ENCODE results near the gene HSBP1. TPM values are rescaled to one million over a fixed set of nuclear protein-coding genes. Genes with fewer than 3 reads are reported as not detected.

The HSBP1 gene
- total and polyA plus RNA-seq, 3 donors from 2014 or later: 42.9 to 278 (median 43.7) TPM

GRCh38 chr16:83776944-83777343, 30.8 kb upstream of the HSBP1 start:
- H3K9me3 ChIP-seq: no peaks in the 10 kb centered on the region
- H3K27me3 ChIP-seq: no peaks in the 10 kb centered on the region
- no peaks in the 10 kb centered on the region for H3K36me3 ChIP-seq (ENCODE audit: low read depth, missing control alignments)
- no peak overlapping the region for H3K27ac ChIP-seq
- intact Hi-C loops (cut with DNase I; ENCODE audit: low total_unique reads): no loop called here
- DNase-seq: no peak
- H3K4me3 ChIP-seq: no peak overlapping the region
- 75 to 92% methylated on average over 8 to 9 of the region's 9 CpGs for WGBS, 2 donors
- peaks cover 13% of the 10 kb centered on the region for H3K4me1 ChIP-seq
- TF ChIP-seq POLR2A (IDR thresholded peaks at IDR 0.05) (no peak), CTCF (IDR thresholded peaks at IDR 0.05) (no peak)

GRCh38 chr16:83779886-83780285, 27.9 kb upstream of the HSBP1 start:
- Histone ChIP-seq H3K27me3 (no peaks in the 10 kb centered on the region), H3K4me3 (no peak overlapping the region), H3K4me1 (peaks cover 13% of the 10 kb centered on the region), H3K27ac (no peak overlapping the region), H3K9me3 (no peaks in the 10 kb centered on the region), H3K36me3 (ENCODE audit: low read depth, missing control alignments) (no peaks in the 10 kb centered on the region)
- no peak for DNase-seq
- TF ChIP-seq CTCF (IDR thresholded peaks at IDR 0.05) (no peak), POLR2A (IDR thresholded peaks at IDR 0.05) (no peak)
- WGBS, 2 donors: 25 to 29% methylated on average over 6 of the region's 6 CpGs
- intact Hi-C loops (cut with DNase I; ENCODE audit: low total_unique reads): no loop called here

- no peak for DNase-seq
- no peak overlapping the region for H3K4me3 ChIP-seq
Measured at GRCh38 chr16:83785455-83785854, 22.3 kb upstream of the HSBP1 start.

GRCh38 chr16:83789642-83790401, 18.0 kb upstream of the HSBP1 start:
- intact Hi-C loops (cut with DNase I; ENCODE audit: low total_unique reads): no loop called here
- Histone ChIP-seq H3K27ac (no peak overlapping the region), H3K36me3 (ENCODE audit: low read depth, missing control alignments) (no peaks in the 10 kb centered on the region), H3K9me3 (no peaks in the 10 kb centered on the region), H3K4me3 (no peak overlapping the region), H3K27me3 (no peaks in the 10 kb centered on the region), H3K4me1 (no peaks in the 10 kb centered on the region)
- DNase-seq: no peak
- 77 to 84% methylated on average over 8 of the region's 8 CpGs for WGBS, 2 donors
- TF ChIP-seq POLR2A (IDR thresholded peaks at IDR 0.05): no peak
- no peak for TF ChIP-seq CTCF (IDR thresholded peaks at IDR 0.05)

More at GRCh38 chr16:83785455-83785854, 22.3 kb upstream of the HSBP1 start:
- H3K27ac ChIP-seq: no peak overlapping the region
- 80 to 100% methylated on average over 1 to 2 of the region's 2 CpGs for WGBS, 2 donors
- TF ChIP-seq POLR2A (IDR thresholded peaks at IDR 0.05): no peak
- H3K4me1 ChIP-seq: peaks cover 4% of the 10 kb centered on the region
- H3K27me3 ChIP-seq: no peaks in the 10 kb centered on the region
- H3K9me3 ChIP-seq: no peaks in the 10 kb centered on the region
- intact Hi-C loops (cut with DNase I; ENCODE audit: low total_unique reads): no loop called here
- no peaks in the 10 kb centered on the region for H3K36me3 ChIP-seq (ENCODE audit: low read depth, missing control alignments)

GRCh38 chr16:83791916-83792315, 15.9 kb upstream of the HSBP1 start:
- 95 to 96% methylated on average over 10 of the region's 10 CpGs for WGBS, 2 donors
- intact Hi-C loops (cut with DNase I; ENCODE audit: low total_unique reads): no loop called here
- TF ChIP-seq POLR2A (IDR thresholded peaks at IDR 0.05) (no peak), CTCF (IDR thresholded peaks at IDR 0.05) (no peak)
- Histone ChIP-seq H3K4me3 (no peak overlapping the region), H3K36me3 (ENCODE audit: low read depth, missing control alignments) (no peaks in the 10 kb centered on the region), H3K27me3 (no peaks in the 10 kb centered on the region), H3K4me1 (no peaks in the 10 kb centered on the region), H3K9me3 (no peaks in the 10 kb centered on the region), H3K27ac (no peak overlapping the region)
- DNase-seq: no peak

Data from testis (tissue), 3 donors.